Inflammatory macrophage (primary cell): ENCODE results near the gene PLA2G12B.

Source experiments
- DNase-seq, 2 donors: peaks; one replicate each; pipeline ENCODE4 v3.0.0-alpha.2; 2020 to 2022

PLA2G12B gene

DNA sequence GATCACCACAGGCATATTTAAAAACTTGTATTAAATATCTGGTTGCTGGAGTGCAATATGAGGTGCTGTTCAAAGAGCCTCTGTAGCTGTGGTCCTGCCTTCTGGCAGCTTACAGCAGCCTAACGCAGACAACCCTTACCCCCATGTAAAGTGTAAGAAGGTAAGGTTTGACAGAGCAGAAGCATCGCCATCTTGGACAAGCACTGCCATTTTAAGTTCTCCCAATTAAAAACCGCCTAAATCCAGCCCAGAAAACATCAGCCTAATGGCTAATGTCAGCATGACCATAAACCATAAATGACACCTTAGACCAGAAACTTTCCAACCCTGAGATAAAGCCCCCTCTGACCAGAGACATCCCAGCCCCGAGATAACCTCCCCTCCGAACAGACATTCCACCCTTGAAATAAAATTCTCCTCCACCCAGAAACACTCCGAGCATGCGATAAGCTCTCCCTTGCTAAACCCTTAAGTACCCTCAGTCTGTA is 66.4 kb downstream of the PLA2G12B start:
- DNase-seq, result no peak

GRCh38 chr10:72887043-72887442 is 67.6 kb downstream of the PLA2G12B start:
- DNase-seq, result peak; percentile 23 to 46

DNA sequence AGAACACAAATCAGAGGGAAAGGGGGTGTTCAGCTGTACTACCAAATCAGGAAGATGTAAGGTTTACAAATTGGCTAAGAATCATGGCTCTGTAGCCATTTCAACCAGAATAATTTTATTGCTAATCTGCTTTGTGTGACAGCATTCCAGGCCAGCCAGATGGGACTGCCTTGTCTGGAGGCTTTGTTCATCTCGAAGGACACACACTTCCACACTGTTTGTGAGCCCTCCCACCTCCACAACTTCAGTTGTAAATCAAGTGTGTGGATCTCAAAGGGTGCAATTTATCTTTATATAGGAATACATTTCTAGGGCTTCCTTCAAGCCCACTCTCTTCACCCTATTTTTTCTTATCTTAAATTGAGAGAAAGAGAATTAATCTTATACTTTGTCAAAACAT is 68.0 kb downstream of the PLA2G12B start:
- no peak for DNase-seq

- DNase-seq, result no peak
Observed at GRCh38 chr10:72885953-72886352, 68.7 kb downstream of the PLA2G12B start.
